SK-N-MC (cell line): ENCODE measurements around the gene KRTAP5-6.

Source experiments
- EZH2 ChIP-seq: fragments of 200-600 bp; sonication (generic); IDR thresholded peaks from one replicate; pipeline ENCODE4 v1.6.1; 2017; ENCODE audit warnings: antibody characterized with exemption
- POLR2AphosphoS5 ChIP-seq: IDR thresholded peaks from 2 replicates; pipeline ENCODE4 v1.6.1; 2012; ENCODE audit warnings: mild to moderate bottlenecking, low read depth, low read length, borderline replicate concordance

- TF ChIP-seq POLR2AphosphoS5 (no peak), EZH2 (no peak)
Measured at GRCh38 chr11:1733009-1733715, 36.2 kb downstream of the KRTAP5-6 start.
